ENCODE data around the gene CFAP99.
"Not testable (repeated sequence)": the region's sequence is repeated elsewhere in the genome, so short reads cannot be mapped to it uniquely, and the experiment has no call there.

The CFAP99 gene

GRCh38 chr4:2418650-2419571 lies at the start of gene CFAP99:
Gene CFAP99, plus strand, starts transcription at chr4:2418955.
- peak; percentile 83 for DNase-seq (ENCODE audit: low read depth)

- no peak for DNase-seq (ENCODE audit: low read depth)
These were observed 48.0 kb upstream of the CFAP99 start for GRCh38 chr4:2370597-2371320.

GRCh38 chr4:2371765-2372487 lies 46.8 kb upstream of the CFAP99 start:
- no peak for DNase-seq (ENCODE audit: low read depth)

- no peak for DNase-seq (ENCODE audit: low read depth)
These were observed 46.2 kb upstream of the CFAP99 start for GRCh38 chr4:2372488-2373030.

GRCh38 chr4:2373532-2373931 lies 45.2 kb upstream of the CFAP99 start:
- no peak for DNase-seq (ENCODE audit: low read depth)

GRCh38 chr4:2375427-2375826 lies 43.3 kb upstream of the CFAP99 start:
- DNase-seq (ENCODE audit: low read depth), result no peak

GRCh38 chr4:2377241-2377640 lies 41.5 kb upstream of the CFAP99 start:
- no peak for DNase-seq (ENCODE audit: low read depth)

- no peak for DNase-seq (ENCODE audit: low read depth)
These were observed 40.4 kb upstream of the CFAP99 start for GRCh38 chr4:2378401-2378800.

GRCh38 chr4:2378898-2379297 lies 39.9 kb upstream of the CFAP99 start:
- no peak for DNase-seq (ENCODE audit: low read depth)

- DNase-seq (ENCODE audit: low read depth), result not testable (repeated sequence)
These were observed 38.2 kb upstream of the CFAP99 start for GRCh38 chr4:2380589-2380988.

- DNase-seq (ENCODE audit: low read depth), result not testable (repeated sequence)
These were observed 36.0 kb upstream of the CFAP99 start for GRCh38 chr4:2382769-2383202.

GRCh38 chr4:2383220-2383631 lies 35.5 kb upstream of the CFAP99 start:
- not testable (repeated sequence) for DNase-seq (ENCODE audit: low read depth)

- DNase-seq (ENCODE audit: low read depth), result no peak
These were observed 35.0 kb upstream of the CFAP99 start for GRCh38 chr4:2383760-2384159.

- DNase-seq (ENCODE audit: low read depth), result no peak
These were observed 34.5 kb upstream of the CFAP99 start for GRCh38 chr4:2384245-2384644.

GRCh38 chr4:2385516-2385915 lies 33.2 kb upstream of the CFAP99 start:
- DNase-seq (ENCODE audit: low read depth), result no peak

GRCh38 chr4:2386717-2387116 lies 32.0 kb upstream of the CFAP99 start:
- DNase-seq (ENCODE audit: low read depth), result no peak

GRCh38 chr4:2387218-2387617 lies 31.5 kb upstream of the CFAP99 start:
- no peak for DNase-seq (ENCODE audit: low read depth)

- no peak for DNase-seq (ENCODE audit: low read depth)
These were observed 30.9 kb upstream of the CFAP99 start for GRCh38 chr4:2387829-2388228.

- DNase-seq (ENCODE audit: low read depth), result no peak
These were observed 30.1 kb upstream of the CFAP99 start for GRCh38 chr4:2388429-2389182.

GRCh38 chr4:2389691-2390090 lies 29.1 kb upstream of the CFAP99 start:
- DNase-seq (ENCODE audit: low read depth), result no peak

- DNase-seq (ENCODE audit: low read depth), result no peak
These were observed 28.6 kb upstream of the CFAP99 start for GRCh38 chr4:2390146-2390545.

All from fibroblast of the conjunctiva (primary cell).